IPS DF 6.9 (cell line): ENCODE measurements around the gene BRINP3.
"Not testable (repeated sequence)": the region's sequence is repeated elsewhere in the genome, so short reads cannot be mapped to it uniquely, and the experiment has no call there.

Experiments
- DNase-seq: peaks from one replicate; pipeline ENCODE4 v3.0.0-alpha.2; 2013; ENCODE audit warnings: low read depth, low spot score
- H3K27ac ChIP-seq: one replicate; pipeline ENCODE4 v1.5.1; 2013; ENCODE audit warnings: low read length, control low read depth
- H3K27me3 ChIP-seq: 2 replicates; pipeline ENCODE4 v1.6.1; 2013; ENCODE audit warnings: mild to moderate bottlenecking, low read length; ENCODE audit not compliant: control insufficient read depth, insufficient read depth
- H3K36me3 ChIP-seq: 2 replicates; pipeline ENCODE4 v1.6.1; 2013; ENCODE audit warnings: low read length; ENCODE audit not compliant: control insufficient read depth, insufficient read depth
- H3K4me1 ChIP-seq: 2 replicates; pipeline ENCODE4 v1.6.1; 2013; ENCODE audit warnings: low read length; ENCODE audit not compliant: control insufficient read depth, insufficient read depth
- H3K4me3 ChIP-seq: 2 replicates; pipeline ENCODE4 v1.5.1; 2013; ENCODE audit warnings: mild to moderate bottlenecking, low read length
- H3K9me3 ChIP-seq: 2 replicates; pipeline ENCODE4 v1.6.1; 2013; ENCODE audit warnings: low read length, inconsistent platforms; ENCODE audit not compliant: control insufficient read depth, insufficient read depth
- WGBS: extraction: QIAGEN DNeasy Blood & Tissue Kit; methylation state at CpG from one replicate; pipeline ENCODE4 v1.1.7; 2013; ENCODE audit warnings: mixed read lengths, missing lambda C conversion rate; ENCODE audit not compliant: insufficient read length, insufficient coverage; 5-methylcytosine and 5-hydroxymethylcytosine counted together

BRINP3 gene

GRCh38 chr1:190140644-190141043 lies 337.0 kb downstream of the BRINP3 start:
- Histone ChIP-seq H3K4me3 (no peak overlapping the region), H3K9me3 (no peaks in the 10 kb centered on the region), H3K27ac (no peak overlapping the region), H3K27me3 (no peaks in the 10 kb centered on the region), H3K4me1 (no peaks in the 10 kb centered on the region), H3K36me3 (no peaks in the 10 kb centered on the region)
- no CpG with 5 or more reads among the region's 1 CpG for WGBS
- DNase-seq = no peak

- Histone ChIP-seq H3K9me3 (no peaks in the 10 kb centered on the region), H3K36me3 (no peaks in the 10 kb centered on the region), H3K27ac (no peak overlapping the region), H3K27me3 (no peaks in the 10 kb centered on the region), H3K4me3 (no peak overlapping the region), H3K4me1 (no peaks in the 10 kb centered on the region)
- no CpG with 5 or more reads among the region's 1 CpG for WGBS
- no peak for DNase-seq
Observed at GRCh38 chr1:190138702-190139101, 339.0 kb downstream of the BRINP3 start.

GRCh38 chr1:190138266-190138665 lies 339.4 kb downstream of the BRINP3 start:
- Histone ChIP-seq H3K27ac (no peak overlapping the region), H3K36me3 (no peaks in the 10 kb centered on the region), H3K4me3 (no peak overlapping the region), H3K27me3 (no peaks in the 10 kb centered on the region), H3K4me1 (no peaks in the 10 kb centered on the region), H3K9me3 (no peaks in the 10 kb centered on the region)
- no CpG with 5 or more reads among the region's 2 CpGs for WGBS
- no peak for DNase-seq

GRCh38 chr1:190129366-190129765 lies 348.3 kb downstream of the BRINP3 start:
- DNase-seq = no peak
- no CpG with 5 or more reads among the region's 1 CpG for WGBS

GRCh38 chr1:190126728-190127127 lies 350.9 kb downstream of the BRINP3 start:
- Histone ChIP-seq H3K4me3 (no peak overlapping the region), H3K9me3 (no peaks in the 10 kb centered on the region), H3K4me1 (no peaks in the 10 kb centered on the region; the same call in 1 of the 2 replicates), H3K27ac (no peak overlapping the region), H3K36me3 (no peaks in the 10 kb centered on the region), H3K27me3 (no peaks in the 10 kb centered on the region)
- WGBS = no CpG with 5 or more reads among the region's 2 CpGs
- no peak for DNase-seq

More at GRCh38 chr1:190129366-190129765, 348.3 kb downstream of the BRINP3 start:
- Histone ChIP-seq H3K27ac (no peak overlapping the region), H3K9me3 (no peaks in the 10 kb centered on the region), H3K27me3 (no peaks in the 10 kb centered on the region), H3K4me1 (no peaks in the 10 kb centered on the region), H3K4me3 (no peak overlapping the region), H3K36me3 (no peaks in the 10 kb centered on the region)

GRCh38 chr1:190124068-190124467 lies 353.6 kb downstream of the BRINP3 start:
- DNase-seq = no peak
- H3K4me3 ChIP-seq = no peak overlapping the region
- no peaks in the 10 kb centered on the region for H3K9me3 ChIP-seq
- H3K36me3 ChIP-seq = no peaks in the 10 kb centered on the region
- no peaks in the 10 kb centered on the region; the same call in 1 of the 2 replicates for H3K4me1 ChIP-seq
- WGBS = no CpG with 5 or more reads among the region's 3 CpGs
- H3K27me3 ChIP-seq = no peaks in the 10 kb centered on the region
- no peak overlapping the region for H3K27ac ChIP-seq

GRCh38 chr1:190120564-190120963 lies 357.1 kb downstream of the BRINP3 start:
- no CpG with 5 or more reads among the region's 11 CpGs for WGBS
- not testable (repeated sequence) for H3K4me1 ChIP-seq, H3K27ac ChIP-seq, H3K9me3 ChIP-seq, DNase-seq, H3K27me3 ChIP-seq, H3K4me3 ChIP-seq, H3K36me3 ChIP-seq

GRCh38 chr1:190119683-190120082 lies 358.0 kb downstream of the BRINP3 start:
- H3K27ac ChIP-seq = no peak overlapping the region
- H3K27me3 ChIP-seq = no peaks in the 10 kb centered on the region
- H3K4me1 ChIP-seq = no peaks in the 10 kb centered on the region; the same call in 1 of the 2 replicates
- WGBS = no CpG with 5 or more reads among the region's 2 CpGs
- no peak overlapping the region for H3K4me3 ChIP-seq
- H3K9me3 ChIP-seq = no peaks in the 10 kb centered on the region
- no peaks in the 10 kb centered on the region for H3K36me3 ChIP-seq
- DNase-seq = no peak

GRCh38 chr1:190116921-190117320 lies 360.7 kb downstream of the BRINP3 start:
- no peak overlapping the region for H3K4me3 ChIP-seq
- no peak for DNase-seq

GRCh38 chr1:190104961-190105360 lies 372.7 kb downstream of the BRINP3 start:
- Histone ChIP-seq H3K4me3 (no peak overlapping the region), H3K4me1 (no peaks in the 10 kb centered on the region), H3K27ac (no peak overlapping the region), H3K36me3 (no peaks in the 10 kb centered on the region), H3K27me3 (no peaks in the 10 kb centered on the region), H3K9me3 (no peaks in the 10 kb centered on the region)
- no CpG with 5 or more reads among the region's 1 CpG for WGBS
- no peak for DNase-seq

More at GRCh38 chr1:190116921-190117320, 360.7 kb downstream of the BRINP3 start:
- H3K4me1 ChIP-seq = no peaks in the 10 kb centered on the region
- no peak overlapping the region for H3K27ac ChIP-seq
- no peaks in the 10 kb centered on the region for H3K36me3 ChIP-seq
- H3K9me3 ChIP-seq = no peaks in the 10 kb centered on the region
- H3K27me3 ChIP-seq = no peaks in the 10 kb centered on the region

- DNase-seq = no peak
- Histone ChIP-seq H3K4me1 (no peaks in the 10 kb centered on the region), H3K27me3 (no peaks in the 10 kb centered on the region), H3K27ac (no peak overlapping the region), H3K36me3 (no peaks in the 10 kb centered on the region), H3K4me3 (no peak overlapping the region), H3K9me3 (no peaks in the 10 kb centered on the region)
- no CpG with 5 or more reads among the region's 5 CpGs for whole genome bisulfite sequencing
Observed at GRCh38 chr1:190102757-190103326, 374.8 kb downstream of the BRINP3 start.
